Osteocyte (in vitro differentiated cells): ENCODE results near the gene CDH24. TPM values are rescaled to one million over a fixed set of nuclear protein-coding genes. Genes with fewer than 3 reads are reported as not detected.

Experiments
- DNase-seq: peaks from one replicate; pipeline ENCODE4 v3.0.0; 2021; ENCODE audit warnings: mixed read lengths; ENCODE audit not compliant: unreplicated experiment; ENCODE audit errors: extremely low spot score
- H3K27ac Mint-ChIP-seq: one replicate; pipeline ENCODE4 v1.8.0; 2021; ENCODE audit warnings: mild to moderate bottlenecking, mixed read lengths; ENCODE audit not compliant: unreplicated experiment
- H3K27me3 Mint-ChIP-seq: one replicate; pipeline ENCODE4 v1.8.0; 2021; ENCODE audit warnings: mixed read lengths; ENCODE audit not compliant: unreplicated experiment
- H3K36me3 Mint-ChIP-seq: one replicate; pipeline ENCODE4 v1.8.0; 2021; ENCODE audit warnings: mixed read lengths; ENCODE audit not compliant: unreplicated experiment
- H3K4me1 Mint-ChIP-seq: one replicate; pipeline ENCODE4 v1.8.0; 2021; ENCODE audit warnings: mixed read lengths; ENCODE audit not compliant: unreplicated experiment
- H3K4me3 Mint-ChIP-seq: one replicate; pipeline ENCODE4 v1.8.0; 2021; ENCODE audit warnings: mild to moderate bottlenecking, moderate library complexity, mixed read lengths; ENCODE audit not compliant: unreplicated experiment
- H3K9me3 Mint-ChIP-seq: one replicate; pipeline ENCODE4 v1.8.0; 2021; ENCODE audit warnings: mixed read lengths; ENCODE audit not compliant: unreplicated experiment
- CTCF ChIP-seq: fragments of 200-600 bp; sonication (generic); IDR thresholded peaks from 2 replicates; pipeline ENCODE4 v1.5.0; 2021; ENCODE audit warnings: antibody characterized with exemption, mild to moderate bottlenecking, moderate library complexity
- total RNA-seq: library from RNA; stranded (reverse); gene quantifications from 2 replicates; pipeline ENCODE4 v1.2.1, GENCODE V29; 2021

Gene CDH24
- total RNA-seq, 1 donor from 2014 or later: 13.3 TPM

GRCh38 chr14:23103581-23103980 lies 46.3 kb upstream of the CDH24 start:
- Mint-ChIP-seq H3K9me3 (no peaks in the 10 kb centered on the region), H3K4me3 (no peak overlapping the region), H3K4me1 (peaks cover 20% of the 10 kb centered on the region), H3K36me3 (peaks cover 13% of the 10 kb centered on the region), H3K27ac (no peak overlapping the region), H3K27me3 (no peaks in the 10 kb centered on the region)
- no peak for TF ChIP-seq CTCF
- no peak for DNase-seq

GRCh38 chr14:23102801-23103200 lies 45.5 kb upstream of the CDH24 start:
- H3K36me3 Mint-ChIP-seq: peaks cover 18% of the 10 kb centered on the region
- no peaks in the 10 kb centered on the region for H3K27me3 Mint-ChIP-seq
- H3K27ac Mint-ChIP-seq: no peak overlapping the region
- DNase-seq: no peak
- no peak for TF ChIP-seq CTCF
- no peaks in the 10 kb centered on the region for H3K9me3 Mint-ChIP-seq
- no peak overlapping the region for H3K4me3 Mint-ChIP-seq
- peaks cover 20% of the 10 kb centered on the region for H3K4me1 Mint-ChIP-seq

DNA sequence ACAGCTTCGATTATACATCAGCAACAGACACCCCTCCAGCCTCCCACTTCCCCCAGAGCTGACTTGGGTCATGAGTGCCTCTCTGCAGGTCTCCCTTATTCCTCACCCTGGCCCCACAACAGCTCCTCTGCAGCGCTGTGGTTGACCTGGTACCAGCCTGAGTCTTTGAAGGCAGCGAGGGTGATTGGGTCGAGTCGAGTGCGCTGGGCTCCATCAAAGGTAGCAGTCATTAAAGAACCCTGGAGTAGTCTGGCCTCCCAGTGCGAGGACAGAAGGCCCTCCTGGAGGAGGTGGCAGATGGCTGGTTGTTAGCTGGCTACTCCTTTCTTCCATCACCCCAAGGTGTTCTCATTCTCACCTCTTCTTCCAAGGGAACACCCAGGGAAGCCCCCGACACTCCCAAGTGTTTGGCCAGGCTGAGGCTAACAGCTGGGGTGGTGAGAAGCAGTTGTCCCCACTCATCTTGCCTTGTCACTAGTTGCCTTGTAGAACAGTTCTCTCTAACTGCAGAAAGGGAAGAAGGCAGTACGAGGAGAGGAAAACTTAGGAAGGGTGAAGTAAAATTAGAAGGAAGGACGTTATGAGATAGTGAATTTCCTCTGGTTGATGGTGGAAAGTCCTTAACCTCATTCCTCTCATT lies 44.8 kb upstream of the CDH24 start:
- peaks cover 25% of the 10 kb centered on the region for H3K36me3 Mint-ChIP-seq
- no peaks in the 10 kb centered on the region for H3K9me3 Mint-ChIP-seq
- peaks cover 27% of the 10 kb centered on the region for H3K4me1 Mint-ChIP-seq
- no peak overlapping the region for H3K27ac Mint-ChIP-seq
- no peak for TF ChIP-seq CTCF
- no peak overlapping the region for H3K4me3 Mint-ChIP-seq
- no peak for DNase-seq
- H3K27me3 Mint-ChIP-seq: no peaks in the 10 kb centered on the region

DNA sequence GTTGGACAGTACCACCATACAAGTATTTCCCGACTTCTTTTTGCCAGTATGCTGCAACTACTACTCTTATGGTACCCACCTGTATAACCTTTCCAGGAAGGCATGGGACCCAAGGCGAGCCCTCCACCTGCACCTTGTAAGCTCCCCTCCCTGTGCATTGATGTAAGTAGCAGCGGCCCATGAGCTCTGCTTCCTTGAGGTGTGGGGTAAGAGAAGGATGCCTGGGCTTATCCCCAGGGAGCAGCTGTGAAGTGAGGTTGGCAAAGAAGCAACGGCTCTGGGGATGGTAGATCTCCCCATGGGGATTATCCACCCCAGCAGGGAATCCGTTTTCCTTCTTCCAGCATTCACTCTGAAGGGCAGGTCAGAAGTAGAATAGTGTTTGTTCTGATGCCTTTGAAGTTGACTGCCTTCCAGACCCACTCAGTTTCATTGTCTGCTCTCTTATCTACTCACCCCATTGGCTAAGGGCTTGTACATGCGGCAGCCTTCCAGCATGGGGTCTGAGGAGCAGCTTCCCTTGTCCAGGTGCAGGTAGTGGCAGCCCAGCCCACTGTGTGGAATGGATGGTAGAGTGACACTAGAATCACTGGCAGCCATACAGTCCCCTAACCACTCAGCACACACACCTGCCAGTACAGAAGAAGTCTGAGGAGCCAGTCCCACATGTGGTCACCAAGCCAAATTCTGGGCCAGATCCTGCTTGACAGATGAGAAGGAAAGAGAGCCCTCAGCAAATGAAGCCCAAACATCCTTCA lies 44.1 kb upstream of the CDH24 start:
- Mint-ChIP-seq H3K27me3 (no peaks in the 10 kb centered on the region), H3K27ac (no peak overlapping the region), H3K36me3 (peaks cover 26% of the 10 kb centered on the region), H3K9me3 (no peaks in the 10 kb centered on the region), H3K4me3 (no peak overlapping the region), H3K4me1 (peaks cover 32% of the 10 kb centered on the region)
- TF ChIP-seq CTCF: no peak
- no peak for DNase-seq

- Mint-ChIP-seq H3K4me3 (no peak overlapping the region), H3K27me3 (no peaks in the 10 kb centered on the region), H3K4me1 (peaks cover 18% of the 10 kb centered on the region), H3K9me3 (no peaks in the 10 kb centered on the region), H3K27ac (no peak overlapping the region), H3K36me3 (peaks cover 26% of the 10 kb centered on the region)
- TF ChIP-seq CTCF: no peak
- DNase-seq: no peak
These were observed 42.0 kb upstream of the CDH24 start for GRCh38 chr14:23099212-23099861.
